Osteocyte (in vitro differentiated cells): ENCODE measurements around the gene NOP9. TPM values are rescaled to one million over a fixed set of nuclear protein-coding genes. Genes with fewer than 3 reads are reported as not detected.

Experiments
- DNase-seq: peaks from one replicate; pipeline ENCODE4 v3.0.0; 2021; ENCODE audit warnings: mixed read lengths; ENCODE audit not compliant: unreplicated experiment; ENCODE audit errors: extremely low spot score
- H3K27ac Mint-ChIP-seq: one replicate; pipeline ENCODE4 v1.8.0; 2021; ENCODE audit warnings: mild to moderate bottlenecking, mixed read lengths; ENCODE audit not compliant: unreplicated experiment
- H3K27me3 Mint-ChIP-seq: one replicate; pipeline ENCODE4 v1.8.0; 2021; ENCODE audit warnings: mixed read lengths; ENCODE audit not compliant: unreplicated experiment
- H3K36me3 Mint-ChIP-seq: one replicate; pipeline ENCODE4 v1.8.0; 2021; ENCODE audit warnings: mixed read lengths; ENCODE audit not compliant: unreplicated experiment
- H3K4me1 Mint-ChIP-seq: one replicate; pipeline ENCODE4 v1.8.0; 2021; ENCODE audit warnings: mixed read lengths; ENCODE audit not compliant: unreplicated experiment
- H3K4me3 Mint-ChIP-seq: one replicate; pipeline ENCODE4 v1.8.0; 2021; ENCODE audit warnings: mild to moderate bottlenecking, moderate library complexity, mixed read lengths; ENCODE audit not compliant: unreplicated experiment
- H3K9me3 Mint-ChIP-seq: one replicate; pipeline ENCODE4 v1.8.0; 2021; ENCODE audit warnings: mixed read lengths; ENCODE audit not compliant: unreplicated experiment
- total RNA-seq: library from RNA; stranded (reverse); gene quantifications from 2 replicates; pipeline ENCODE4 v1.2.1, GENCODE V29; 2021
- TF ChIP-seq, protein P1 (sequence below): fragments of 200-600 bp; sonication (generic); IDR thresholded peaks from 2 replicates; pipeline ENCODE4 v1.5.0; 2021; ENCODE audit warnings: antibody characterized with exemption, mild to moderate bottlenecking, moderate library complexity

NOP9 gene
- total RNA-seq, 1 donor from 2014 or later = 28.2 TPM

DNA sequence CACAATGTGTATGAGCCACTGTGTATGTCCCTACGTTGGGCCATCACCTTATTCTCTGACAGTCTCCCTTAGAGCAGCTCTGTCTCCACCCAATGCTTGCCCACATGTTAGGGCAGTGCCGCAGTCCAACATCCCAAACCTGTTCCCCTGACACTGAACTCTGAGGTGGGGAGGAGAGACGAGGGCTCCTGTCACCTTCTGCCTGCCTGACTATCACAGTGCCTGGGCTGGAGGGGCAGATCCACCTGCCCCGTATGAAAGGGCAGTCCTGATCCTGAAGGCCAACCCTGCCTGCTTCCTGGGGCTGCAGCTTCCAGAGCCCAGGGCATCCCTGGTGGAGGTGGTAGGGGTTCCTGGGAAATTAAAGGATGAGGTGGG is 38.9 kb upstream of the NOP9 start:
- H3K27ac Mint-ChIP-seq = no peak overlapping the region
- no peaks in the 10 kb centered on the region for H3K36me3 Mint-ChIP-seq
- TF ChIP-seq, protein P1, sequence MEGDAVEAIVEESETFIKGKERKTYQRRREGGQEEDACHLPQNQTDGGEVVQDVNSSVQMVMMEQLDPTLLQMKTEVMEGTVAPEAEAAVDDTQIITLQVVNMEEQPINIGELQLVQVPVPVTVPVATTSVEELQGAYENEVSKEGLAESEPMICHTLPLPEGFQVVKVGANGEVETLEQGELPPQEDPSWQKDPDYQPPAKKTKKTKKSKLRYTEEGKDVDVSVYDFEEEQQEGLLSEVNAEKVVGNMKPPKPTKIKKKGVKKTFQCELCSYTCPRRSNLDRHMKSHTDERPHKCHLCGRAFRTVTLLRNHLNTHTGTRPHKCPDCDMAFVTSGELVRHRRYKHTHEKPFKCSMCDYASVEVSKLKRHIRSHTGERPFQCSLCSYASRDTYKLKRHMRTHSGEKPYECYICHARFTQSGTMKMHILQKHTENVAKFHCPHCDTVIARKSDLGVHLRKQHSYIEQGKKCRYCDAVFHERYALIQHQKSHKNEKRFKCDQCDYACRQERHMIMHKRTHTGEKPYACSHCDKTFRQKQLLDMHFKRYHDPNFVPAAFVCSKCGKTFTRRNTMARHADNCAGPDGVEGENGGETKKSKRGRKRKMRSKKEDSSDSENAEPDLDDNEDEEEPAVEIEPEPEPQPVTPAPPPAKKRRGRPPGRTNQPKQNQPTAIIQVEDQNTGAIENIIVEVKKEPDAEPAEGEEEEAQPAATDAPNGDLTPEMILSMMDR = no peak
- H3K4me3 Mint-ChIP-seq = no peak overlapping the region
- peaks cover 13% of the 10 kb centered on the region for H3K4me1 Mint-ChIP-seq
- H3K9me3 Mint-ChIP-seq = no peaks in the 10 kb centered on the region
- H3K27me3 Mint-ChIP-seq = no peaks in the 10 kb centered on the region
- DNase-seq = no peak

DNA sequence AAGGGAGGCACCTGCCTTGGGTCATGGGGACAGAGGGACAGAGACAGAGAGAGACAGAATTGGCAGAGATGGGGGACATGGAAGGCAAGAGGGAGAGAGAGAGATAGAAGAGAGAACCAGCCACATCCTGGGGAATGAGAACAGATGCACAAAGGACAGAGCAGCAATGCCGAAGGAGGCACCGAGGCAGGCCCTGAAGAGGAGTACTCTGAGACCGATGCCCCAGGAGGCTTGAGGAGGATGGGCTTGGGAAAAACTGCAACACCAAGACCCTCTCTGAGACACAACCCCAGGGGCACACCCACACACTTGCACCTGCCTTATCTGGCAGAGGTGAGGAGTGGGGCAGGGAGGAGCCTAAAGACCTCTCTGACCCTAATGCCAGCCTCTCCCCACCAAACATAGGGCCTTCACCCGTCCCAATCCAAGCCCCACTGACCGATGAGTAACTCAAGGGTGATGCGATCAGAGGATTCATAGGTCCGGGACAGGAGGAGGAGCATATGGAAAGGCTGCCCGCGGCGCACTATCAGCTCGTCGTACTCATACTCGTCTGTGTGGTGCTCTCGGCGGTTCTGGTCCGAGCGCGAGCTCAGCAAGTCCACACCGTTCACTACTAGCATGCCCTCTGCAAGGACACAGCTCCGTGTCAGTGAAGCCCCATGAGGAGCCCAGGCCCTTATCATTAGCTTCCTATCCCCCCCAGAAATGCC is 38.2 kb upstream of the NOP9 start:
- TF ChIP-seq, protein P1 = no peak
- DNase-seq = no peak
- no peaks in the 10 kb centered on the region for H3K9me3 Mint-ChIP-seq
- H3K4me3 Mint-ChIP-seq = no peak overlapping the region
- no peak overlapping the region for H3K27ac Mint-ChIP-seq
- H3K36me3 Mint-ChIP-seq = no peaks in the 10 kb centered on the region
- H3K4me1 Mint-ChIP-seq = peaks cover 13% of the 10 kb centered on the region
- H3K27me3 Mint-ChIP-seq = no peaks in the 10 kb centered on the region

DNA sequence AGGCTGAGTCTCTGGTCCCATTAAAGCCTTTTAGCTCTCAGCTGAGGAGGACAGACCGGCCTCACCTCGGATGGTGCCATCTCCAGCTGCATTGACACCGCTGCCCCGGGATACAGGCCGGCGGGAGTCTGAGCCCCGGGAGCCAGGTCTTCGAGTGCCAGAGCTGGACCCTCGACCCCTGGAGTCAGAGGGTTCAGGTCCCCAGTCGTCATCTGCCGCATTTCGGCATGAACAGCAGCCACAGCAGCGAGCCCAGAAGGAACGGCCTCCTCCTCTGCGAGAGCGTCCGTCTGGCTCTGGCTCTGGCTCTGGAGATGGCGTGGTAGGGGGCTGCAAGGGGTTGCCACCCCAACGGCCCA is 37.7 kb upstream of the NOP9 start:
- TF ChIP-seq, protein P1 = no peak
- Mint-ChIP-seq H3K4me1 (peaks cover 13% of the 10 kb centered on the region), H3K4me3 (no peak overlapping the region), H3K27me3 (no peaks in the 10 kb centered on the region), H3K9me3 (no peaks in the 10 kb centered on the region), H3K27ac (no peak overlapping the region), H3K36me3 (peaks cover 4% of the 10 kb centered on the region)
- DNase-seq = no peak

DNA sequence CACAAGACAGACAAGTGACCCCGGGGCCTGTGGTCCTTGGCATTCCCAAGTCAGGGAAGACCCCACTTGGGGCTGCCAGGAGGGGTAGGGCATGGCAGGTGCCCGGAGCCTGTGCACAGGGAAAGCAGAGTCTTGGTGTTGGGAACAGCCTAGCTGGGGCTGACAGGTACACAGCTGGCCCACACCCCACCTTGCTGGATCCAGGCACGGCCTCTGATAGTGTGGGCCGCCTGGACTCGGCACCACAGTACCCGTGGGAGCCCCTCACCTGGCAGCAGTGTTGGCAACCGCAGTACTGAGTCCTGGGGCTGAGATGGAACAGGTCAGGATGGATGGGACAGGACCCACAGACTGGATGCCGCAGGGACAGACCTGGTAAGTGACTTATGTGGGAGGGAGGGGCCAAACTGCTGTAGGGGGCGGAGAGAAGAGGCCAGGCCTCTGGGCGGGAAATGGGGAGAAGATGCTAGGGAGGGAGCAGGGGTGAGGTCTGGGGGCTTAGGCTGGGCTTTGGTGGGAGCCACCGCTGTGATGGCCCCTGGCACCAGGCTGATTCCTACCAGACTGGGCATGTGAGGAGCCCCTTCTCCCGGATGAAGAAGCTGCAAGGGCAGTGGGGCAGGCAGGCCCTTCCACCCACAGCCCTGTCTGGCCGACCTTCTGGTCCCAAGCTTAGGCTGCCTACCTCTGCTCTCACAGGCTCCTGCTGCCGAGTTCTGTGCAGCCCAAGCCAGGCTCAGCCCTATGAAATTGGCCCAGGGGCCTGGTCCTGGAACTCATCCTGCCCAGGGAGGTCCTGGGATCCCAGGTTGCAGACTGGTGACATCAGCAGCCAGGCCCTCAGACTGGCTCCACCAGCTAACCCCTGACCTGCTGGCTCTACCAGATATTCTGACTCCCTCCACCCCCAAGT is 36.6 kb upstream of the NOP9 start, which contains the start of gene TGM1:
TGM1 (minus strand) TSS at position 357 of the 913 bp plus-strand sequence. CDS start 825 bp downstream, outside the sequence.
- Mint-ChIP-seq H3K36me3 (peaks cover 9% of the 10 kb centered on the region), H3K27me3 (no peaks in the 10 kb centered on the region), H3K4me1 (peaks cover 13% of the 10 kb centered on the region), H3K9me3 (no peaks in the 10 kb centered on the region), H3K4me3 (no peak within 1 kb of the TSS), H3K27ac (no peak within 1 kb of the TSS)
- TF ChIP-seq, protein P1 = no peak
- DNase-seq = no peak

DNA sequence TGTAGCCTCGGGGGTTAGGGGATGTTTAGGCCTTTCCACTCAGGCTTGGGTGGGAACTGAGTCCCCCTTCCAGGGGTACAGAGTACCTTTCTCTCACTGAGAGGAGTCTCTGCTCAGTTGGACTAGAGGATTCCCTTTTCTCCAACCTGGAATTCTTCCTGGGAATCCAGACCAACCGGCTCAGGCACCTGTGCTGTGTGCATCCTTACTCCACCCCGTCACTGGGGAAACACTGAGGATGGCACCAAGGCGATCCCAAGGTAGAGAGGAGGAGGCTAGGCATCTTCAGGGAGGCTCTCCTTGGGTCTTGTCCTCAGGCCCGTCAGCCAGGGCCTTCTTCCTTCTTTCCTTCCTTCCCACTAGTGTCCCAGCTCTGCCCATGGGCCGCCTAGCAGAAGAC is 35.8 kb upstream of the NOP9 start:
- H3K4me3 Mint-ChIP-seq = no peak overlapping the region
- no peak overlapping the region for H3K27ac Mint-ChIP-seq
- H3K9me3 Mint-ChIP-seq = no peaks in the 10 kb centered on the region
- DNase-seq = no peak
- peaks cover 8% of the 10 kb centered on the region for H3K4me1 Mint-ChIP-seq
- TF ChIP-seq, protein P1 = no peak
- H3K27me3 Mint-ChIP-seq = no peaks in the 10 kb centered on the region
- peaks cover 9% of the 10 kb centered on the region for H3K36me3 Mint-ChIP-seq
